Transverse colon (tissue), 4 donors: ENCODE data around the gene CNN1. TPM values are rescaled to one million over a fixed set of nuclear protein-coding genes. Genes with fewer than 3 reads are reported as not detected.

ENCODE experiments used
- DNase-seq: peaks from one replicate; pipeline ENCODE4 v3.0.0-alpha.2; 2019
- H3K27ac ChIP-seq, 4 donors: fragments of 200-600 bp; sonication (generic); 2 replicates each; pipeline ENCODE4 v1.5.1; 2016 to 2018; ENCODE audit warnings: inconsistent platforms in 4 of 4
- H3K27me3 ChIP-seq: fragments of 200-600 bp; sonication (generic); 2 replicates; pipeline ENCODE4 v1.5.1; 2017; ENCODE audit warnings: inconsistent platforms
- H3K36me3 ChIP-seq, 4 donors: fragments of 200-600 bp; sonication (generic); 2 replicates each; pipeline ENCODE4 v1.5.1; 2017 to 2019; ENCODE audit warnings: inconsistent platforms in 4 of 4
- H3K4me1 ChIP-seq, 4 donors: fragments of 200-600 bp; sonication (generic); 2 replicates each; pipeline ENCODE4 v1.5.1; 2017 to 2020; ENCODE audit warnings: inconsistent platforms in 4 of 4
- H3K4me3 ChIP-seq, 4 donors: fragments of 200-600 bp; sonication (generic); 1 replicate in 1 of 4; 2 replicates in 3 of 4; pipeline versions ENCODE4 v1.5.1 to v1.6.1; 2017 to 2019; ENCODE audit warnings: inconsistent platforms in 4 of 4
- H3K9me3 ChIP-seq, 2 donors: fragments of 200-600 bp; sonication (generic); 2 replicates each; pipeline ENCODE4 v1.5.1; 2017 to 2019; ENCODE audit warnings: inconsistent platforms in 2 of 2
- CTCF ChIP-seq, 5 experiments: fragments of 200-600 bp in 3 of 5; fragments of 450-650 bp in 2 of 5; sonication (generic) in 3 of 5; IDR thresholded peaks; 1 replicate in 2 of 5; 2 replicates in 3 of 5; pipeline ENCODE4 v1.5.1; 2016 to 2017; ENCODE audit warnings: antibody characterized with exemption in 5 of 5, inconsistent platforms in 3 of 5, mild to moderate bottlenecking in 2 of 5, moderate library complexity in 1 of 5
- EP300 ChIP-seq: sonication (generic); formaldehyde crosslinking; IDR thresholded peaks from one replicate; pipeline ENCODE4 v1.6.1; 2017; ENCODE audit warnings: antibody characterized with exemption, low read depth
- POLR2A ChIP-seq: fragments of 450-650 bp; IDR thresholded peaks from one replicate; pipeline ENCODE4 v1.6.1; 2016; ENCODE audit warnings: antibody characterized with exemption, mild to moderate bottlenecking, moderate library complexity
- POLR2AphosphoS5 ChIP-seq, 3 donors: sonication (generic); formaldehyde crosslinking; IDR thresholded peaks; one replicate each; pipeline ENCODE4 v1.6.1; 2016; ENCODE audit warnings: antibody characterized with exemption in 3 of 3
- WGBS, 2 donors: methylation state at CpG; one replicate each; pipeline ENCODE4 v1.1.5; 2018; ENCODE audit warnings: low coverage in 1 of 2; 5-methylcytosine and 5-hydroxymethylcytosine counted together
- in situ Hi-C, 4 donors: fragments of 200-750 bp; cut with MboI; loops; one replicate each; pipeline versions ENCODE4 v1.15.0 to v1.15.1; 2017; ENCODE audit warnings: low sequenced_read_pairs in 3 of 4, low pct_ligation_motif_present in 1 of 4, low pct_unique_long_range_greater_than_20kb in 1 of 4
- intact Hi-C: fragments of 100-400 bp; cut with DNase I; formaldehyde crosslinking; loops from one replicate; pipeline ENCODE4 v1.15.1; 2023; ENCODE audit warnings: low total_unique reads
- total RNA-seq, 4 donors: library from RNA; depleted of rRNA; stranded (reverse); fragments of >200 nt; gene quantifications; one replicate each; pipeline ENCODE4 v1.1.0, GENCODE V29; 2016

CNN1 gene
- total RNA-seq, 4 donors from 2014 or later, result 198 to 1,121 (median 486) TPM

- no peak for DNase-seq
- intact Hi-C loops (no loop called here), in situ Hi-C loops (no loop called here)
- no peak for TF ChIP-seq POLR2AphosphoS5 (IDR thresholded peaks at IDR 0.05)
- no peak for TF ChIP-seq POLR2A
- TF ChIP-seq CTCF (IDR thresholded peaks at IDR 0.05), result no peak
- Histone ChIP-seq H3K27me3 (no peaks in the 10 kb centered on the region), H3K27ac (no peak overlapping the region), H3K9me3 (no peaks in the 10 kb centered on the region), H3K36me3 (peaks cover 0 to 6% (median under 1%) of the 10 kb centered on the region in 4 donors), H3K4me1 (peaks cover 0 to 15% (median 10%) of the 10 kb centered on the region in 4 donors), H3K4me3 (no peak overlapping the region)
- WGBS, 2 donors, result 88 to 93% methylated on average over 2 to 6 of the region's 6 CpGs
These were observed 31.7 kb upstream of the CNN1 start for GRCh38 chr19:11506967-11507366.

GRCh38 chr19:11507370-11508078 lies 31.1 kb upstream of the CNN1 start:
- in situ Hi-C loops (no loop called here), intact Hi-C loops (no loop called here)
- H3K9me3 ChIP-seq, result no peaks in the 10 kb centered on the region
- H3K27ac ChIP-seq, result no peak overlapping the region
- WGBS, 2 donors, result 92% methylated on average over 18 of the region's 18 CpGs; no CpG with 5 or more reads in 1 of the 2 donors
- no peak for DNase-seq
- TF ChIP-seq POLR2AphosphoS5 (IDR thresholded peaks at IDR 0.05) (no peak), POLR2A (no peak), CTCF (IDR thresholded peaks at IDR 0.05) (no peak), EP300 (no peak)
- H3K4me1 ChIP-seq, result peaks cover 0 to 15% (median 10%) of the 10 kb centered on the region in 4 donors
- H3K27me3 ChIP-seq, result no peaks in the 10 kb centered on the region
- peaks cover 0 to 6% (median 3%) of the 10 kb centered on the region in 4 donors for H3K36me3 ChIP-seq
- H3K4me3 ChIP-seq, result no peak overlapping the region

GRCh38 chr19:11510444-11510843 lies 28.2 kb upstream of the CNN1 start:
- H3K36me3 ChIP-seq, result peaks cover 0 to 14% (median 6%) of the 10 kb centered on the region in 4 donors
- H3K4me1 ChIP-seq, result peaks cover 0 to 9% (median 5%) of the 10 kb centered on the region in 4 donors
- H3K9me3 ChIP-seq, result no peaks in the 10 kb centered on the region
- H3K27me3 ChIP-seq, result no peaks in the 10 kb centered on the region
- H3K4me3 ChIP-seq, result no peak overlapping the region
- TF ChIP-seq POLR2A, result no peak
- TF ChIP-seq CTCF (IDR thresholded peaks at IDR 0.05), result no peak
- TF ChIP-seq EP300, result no peak
- TF ChIP-seq POLR2AphosphoS5 (IDR thresholded peaks at IDR 0.05), result no peak
- intact Hi-C loops (no loop called here), in situ Hi-C loops (no loop called here)
- 94 to 97% methylated on average over 6 to 8 of the region's 8 CpGs for WGBS, 2 donors
- no peak for DNase-seq
- no peak overlapping the region for H3K27ac ChIP-seq

- no peak for TF ChIP-seq CTCF (IDR thresholded peaks at IDR 0.05)
- TF ChIP-seq POLR2A, result no peak
- TF ChIP-seq EP300, result no peak
- no peak for TF ChIP-seq POLR2AphosphoS5 (IDR thresholded peaks at IDR 0.05)
- in situ Hi-C loops, result no loop called here
These were observed 24.7 kb upstream of the CNN1 start for GRCh38 chr19:11513946-11514345.

More at GRCh38 chr19:11513946-11514345, 24.7 kb upstream of the CNN1 start:
- Histone ChIP-seq H3K4me3 (no peak overlapping the region), H3K9me3 (no peaks in the 10 kb centered on the region), H3K27ac (no peak overlapping the region), H3K36me3 (peaks cover 0 to 19% (median 6%) of the 10 kb centered on the region in 4 donors), H3K27me3 (no peaks in the 10 kb centered on the region), H3K4me1 (no peaks in the 10 kb centered on the region)
- DNase-seq, result no peak
- WGBS, 2 donors, result 95 to 100% methylated on average over 1 to 20 of the region's 20 CpGs
- intact Hi-C loops, result no loop called here
